ENCODE measurements around the gene RAPGEF6. TPM values are rescaled to one million over a fixed set of nuclear protein-coding genes. Genes with fewer than 3 reads are reported as not detected.
"Not testable (repeated sequence)": the region's sequence is repeated elsewhere in the genome, so short reads cannot be mapped to it uniquely, and the experiment has no call there.

RAPGEF6 gene
- total RNA-seq, 3 donors from 2014 or later, result 21.8 to 56.3 (median 31.5) TPM

GRCh38 chr5:131491749-131492148, 143.3 kb downstream of the RAPGEF6 start:
- DNase-seq (ENCODE audit: low spot score in 2 of 2), result no peak
- H3K36me3 ChIP-seq, result no peaks in the 10 kb centered on the region
- H3K27ac ChIP-seq, result no peak overlapping the region
- intact Hi-C loops (cut with DNase I; ENCODE audit: low total_unique reads), result no loop called here
- no peak for TF ChIP-seq POLR2AphosphoS5 (IDR thresholded peaks at IDR 0.05)
- no peaks in the 10 kb centered on the region for H3K27me3 ChIP-seq
- H3K4me3 ChIP-seq, result no peak overlapping the region
- no peaks in the 10 kb centered on the region for H3K9me3 ChIP-seq
- H3K4me1 ChIP-seq, result no peaks in the 10 kb centered on the region

- Histone ChIP-seq H3K36me3 (no peaks in the 10 kb centered on the region), H3K9me3 (no peaks in the 10 kb centered on the region), H3K4me3 (no peak overlapping the region), H3K4me1 (no peaks in the 10 kb centered on the region), H3K27me3 (no peaks in the 10 kb centered on the region), H3K27ac (no peak overlapping the region)
- no peak for DNase-seq (ENCODE audit: low spot score in 2 of 2)
- intact Hi-C loops (cut with DNase I; ENCODE audit: low total_unique reads), result no loop called here
- TF ChIP-seq POLR2A (IDR thresholded peaks at IDR 0.05) (no peak), CTCF (IDR thresholded peaks at IDR 0.05) (no peak), POLR2AphosphoS5 (IDR thresholded peaks at IDR 0.05) (no peak)
Measured at GRCh38 chr5:131488463-131488862, 146.6 kb downstream of the RAPGEF6 start.

- intact Hi-C loops (cut with DNase I; ENCODE audit: low total_unique reads); H3K4me1 ChIP-seq; H3K36me3 ChIP-seq; H3K27ac ChIP-seq; H3K9me3 ChIP-seq; DNase-seq (ENCODE audit: low spot score in 2 of 2); H3K4me3 ChIP-seq; H3K27me3 ChIP-seq: not testable (repeated sequence)
Measured at GRCh38 chr5:131487371-131487770, 147.7 kb downstream of the RAPGEF6 start.

- no peak for DNase-seq (ENCODE audit: low spot score in 2 of 2)
- TF ChIP-seq POLR2AphosphoS5 (IDR thresholded peaks at IDR 0.05) (no peak), CTCF (IDR thresholded peaks at IDR 0.05) (no peak), POLR2A (IDR thresholded peaks at IDR 0.05) (no peak)
- Histone ChIP-seq H3K9me3 (no peaks in the 10 kb centered on the region), H3K36me3 (no peaks in the 10 kb centered on the region), H3K27me3 (no peaks in the 10 kb centered on the region), H3K27ac (no peak overlapping the region), H3K4me1 (no peaks in the 10 kb centered on the region), H3K4me3 (no peak overlapping the region)
- intact Hi-C loops (cut with DNase I; ENCODE audit: low total_unique reads), result no loop called here
Measured at GRCh38 chr5:131482617-131483016, 152.4 kb downstream of the RAPGEF6 start.

GRCh38 chr5:131481569-131481968, 153.5 kb downstream of the RAPGEF6 start:
- Histone ChIP-seq H3K4me1 (no peaks in the 10 kb centered on the region), H3K27me3 (no peaks in the 10 kb centered on the region), H3K36me3 (no peaks in the 10 kb centered on the region), H3K27ac (no peak overlapping the region), H3K4me3 (no peak overlapping the region), H3K9me3 (no peaks in the 10 kb centered on the region)
- no peak for DNase-seq (ENCODE audit: low spot score in 2 of 2)
- no peak for TF ChIP-seq CTCF (IDR thresholded peaks at IDR 0.05)
- TF ChIP-seq POLR2A (IDR thresholded peaks at IDR 0.05), result no peak
- TF ChIP-seq POLR2AphosphoS5 (IDR thresholded peaks at IDR 0.05), result no peak
- intact Hi-C loops (cut with DNase I; ENCODE audit: low total_unique reads), result no loop called here

- no peak for DNase-seq (ENCODE audit: low spot score in 2 of 2)
- Histone ChIP-seq H3K27ac (no peak overlapping the region), H3K9me3 (no peaks in the 10 kb centered on the region), H3K4me3 (no peak overlapping the region), H3K36me3 (peaks cover 5% of the 10 kb centered on the region), H3K4me1 (no peaks in the 10 kb centered on the region), H3K27me3 (no peaks in the 10 kb centered on the region)
- intact Hi-C loops (cut with DNase I; ENCODE audit: low total_unique reads), result no loop called here
- no peak for TF ChIP-seq POLR2A (IDR thresholded peaks at IDR 0.05)
- TF ChIP-seq POLR2AphosphoS5 (IDR thresholded peaks at IDR 0.05), result no peak
- no peak for TF ChIP-seq CTCF (IDR thresholded peaks at IDR 0.05)
Measured at GRCh38 chr5:131475541-131475941, 159.5 kb downstream of the RAPGEF6 start.
